Stimulated activated CD4-positive, alpha-beta T cell treated with anti-CD3 and anti-CD28 coated beads, Interleukin-4, amount 100 ng/mL, for 4 hours (primary cell): ENCODE measurements around the gene MPV17L2.
"Not testable (repeated sequence)": the region's sequence is repeated elsewhere in the genome, so short reads cannot be mapped to it uniquely, and the experiment has no call there.

Experiments
- DNase-seq, 2 experiments: peaks; one replicate each; pipeline ENCODE4 v3.0.0-alpha.2; 2020

Gene MPV17L2

DNA sequence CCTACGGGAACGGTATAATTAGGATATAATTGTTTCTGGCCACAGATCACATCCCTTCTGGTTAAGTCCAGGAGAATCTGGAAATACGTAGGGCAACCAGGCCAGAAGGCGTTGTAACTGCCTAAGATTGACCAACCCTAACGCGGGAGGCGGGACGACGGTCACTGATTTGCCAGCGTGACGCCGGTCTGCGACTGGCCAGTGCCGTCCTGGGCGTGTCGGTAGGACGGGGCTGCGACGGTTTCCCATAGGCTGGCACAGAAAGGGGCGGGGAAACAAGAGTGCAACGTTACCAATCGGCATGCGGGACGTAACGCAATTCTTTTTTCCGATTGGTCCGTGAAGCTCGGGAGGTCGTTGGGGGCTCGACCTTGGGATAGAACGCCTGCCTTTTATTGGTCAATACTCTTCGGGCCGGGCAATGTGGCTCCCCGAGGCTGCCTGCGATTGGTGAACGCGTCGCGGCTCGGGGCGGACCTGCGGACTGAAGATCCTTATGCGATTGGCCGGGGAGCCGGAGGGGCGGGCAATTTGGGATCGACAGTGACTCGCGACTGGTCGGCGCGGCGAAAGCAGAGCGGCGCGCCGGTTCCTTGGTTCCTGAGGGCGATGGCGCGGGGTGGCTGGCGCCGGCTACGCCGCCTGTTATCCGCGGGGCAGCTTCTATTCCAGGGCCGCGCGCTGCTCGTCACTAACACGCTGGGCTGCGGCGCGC is at the start of gene MPV17L2:
TSS of gene MPV17L2 (plus strand) at position 546 of the 715 bp plus-strand sequence. CDS start at position 610, 64 bp downstream.
- DNase-seq: peak; percentile 95 to 99

DNA sequence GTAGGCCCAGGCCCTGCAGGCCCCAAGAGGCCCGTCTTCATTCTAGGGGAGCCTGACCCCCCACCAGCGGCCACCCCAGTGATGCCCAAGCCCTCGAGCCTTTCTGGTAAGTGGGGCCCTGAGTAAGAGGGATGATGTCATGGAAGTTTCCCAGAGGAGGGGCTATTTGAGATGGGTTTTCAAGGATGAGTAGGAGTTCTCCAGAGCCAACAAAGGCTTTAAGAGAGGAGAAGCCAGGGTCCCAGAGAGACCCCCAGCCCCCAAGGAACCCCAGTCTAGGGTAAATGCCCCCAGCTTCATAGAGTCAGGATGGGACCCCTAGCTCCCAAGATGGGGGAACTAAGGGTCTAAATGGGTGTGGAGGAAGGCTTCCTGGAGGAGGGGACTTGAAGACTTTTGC is 49.1 kb upstream of the MPV17L2 start:
- DNase-seq: no peak

GRCh38 chr19:18144361-18144760 is 48.7 kb upstream of the MPV17L2 start:
- DNase-seq: no peak

- no peak for DNase-seq
Observed at GRCh38 chr19:18144906-18145305, 48.1 kb upstream of the MPV17L2 start.

- DNase-seq: no peak
Observed at GRCh38 chr19:18145391-18145999, 47.5 kb upstream of the MPV17L2 start.

- no peak for DNase-seq
Observed at GRCh38 chr19:18147396-18147795, 45.6 kb upstream of the MPV17L2 start.

DNA sequence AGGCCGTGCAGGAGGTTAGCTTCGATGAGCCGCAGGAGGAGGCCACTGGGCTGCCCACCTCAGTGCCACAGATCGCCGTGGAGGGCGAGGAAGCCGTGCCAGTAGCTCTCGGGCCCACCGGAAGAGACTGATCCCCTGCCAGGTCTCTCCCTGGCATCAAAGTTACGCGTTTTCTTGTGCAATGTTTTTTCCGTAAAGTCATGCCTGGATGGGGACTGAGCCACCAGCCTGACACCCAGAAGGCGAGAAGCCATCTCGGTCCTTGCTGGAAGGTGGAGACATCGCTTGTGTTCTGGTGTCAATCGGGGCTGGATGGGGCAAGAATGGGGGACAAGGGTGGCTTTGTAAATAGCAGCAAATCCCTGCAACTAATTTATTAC is 43.4 kb upstream of the MPV17L2 start:
- no peak for DNase-seq

DNA sequence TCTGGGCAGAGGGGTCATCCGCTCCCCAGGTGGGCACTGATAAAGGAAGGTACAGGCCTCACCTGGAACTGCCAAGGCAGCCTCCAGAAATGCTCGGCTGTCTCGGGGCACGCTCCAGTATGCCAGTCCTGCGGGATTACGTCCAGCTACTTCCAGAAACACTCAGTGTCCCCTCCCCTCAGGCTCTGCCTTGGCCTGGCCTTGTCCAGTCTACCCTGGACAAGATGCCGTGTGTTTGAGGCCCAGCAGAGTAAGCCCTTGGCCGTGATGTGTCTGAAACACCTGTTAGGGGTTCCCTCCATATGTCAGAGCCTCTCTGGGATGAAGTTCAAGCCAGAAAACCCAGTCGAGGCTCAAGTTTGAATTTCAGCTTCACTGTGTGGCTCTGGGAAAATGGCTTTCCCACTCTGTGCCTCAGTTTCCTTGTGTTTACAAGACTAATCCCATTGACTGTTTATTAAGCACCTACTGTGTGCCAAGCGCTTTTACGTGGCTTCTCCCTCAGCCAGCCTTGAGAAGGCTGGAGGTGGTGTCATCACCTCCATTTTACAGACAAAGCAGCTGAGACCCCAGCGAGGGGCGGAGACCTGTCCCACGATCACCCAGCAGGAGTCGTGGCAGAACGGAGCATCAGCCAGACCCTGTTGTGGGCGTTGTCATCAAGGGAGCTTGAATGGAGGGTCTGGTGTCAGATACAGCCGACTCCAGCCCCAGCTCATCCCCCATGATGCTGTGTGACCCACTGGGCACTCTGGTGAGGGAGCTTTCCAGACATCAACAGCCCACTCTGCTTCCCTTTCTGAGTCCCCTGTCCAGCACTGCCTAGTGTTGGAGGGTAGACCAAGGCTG is 42.0 kb upstream of the MPV17L2 start:
- DNase-seq: no peak

- DNase-seq: peak; percentile 92 to 98
Observed at GRCh38 chr19:18152442-18152816, 40.6 kb upstream of the MPV17L2 start.

- peak; percentile 99 to 100 for DNase-seq
Observed at GRCh38 chr19:18152817-18153555, 40.0 kb upstream of the MPV17L2 start, which contains the start of gene PIK3R2. Gene PIK3R2 (plus strand): TSS chr19:18153163. CDS start chr19:18155880, 2,717 bp downstream.

DNA sequence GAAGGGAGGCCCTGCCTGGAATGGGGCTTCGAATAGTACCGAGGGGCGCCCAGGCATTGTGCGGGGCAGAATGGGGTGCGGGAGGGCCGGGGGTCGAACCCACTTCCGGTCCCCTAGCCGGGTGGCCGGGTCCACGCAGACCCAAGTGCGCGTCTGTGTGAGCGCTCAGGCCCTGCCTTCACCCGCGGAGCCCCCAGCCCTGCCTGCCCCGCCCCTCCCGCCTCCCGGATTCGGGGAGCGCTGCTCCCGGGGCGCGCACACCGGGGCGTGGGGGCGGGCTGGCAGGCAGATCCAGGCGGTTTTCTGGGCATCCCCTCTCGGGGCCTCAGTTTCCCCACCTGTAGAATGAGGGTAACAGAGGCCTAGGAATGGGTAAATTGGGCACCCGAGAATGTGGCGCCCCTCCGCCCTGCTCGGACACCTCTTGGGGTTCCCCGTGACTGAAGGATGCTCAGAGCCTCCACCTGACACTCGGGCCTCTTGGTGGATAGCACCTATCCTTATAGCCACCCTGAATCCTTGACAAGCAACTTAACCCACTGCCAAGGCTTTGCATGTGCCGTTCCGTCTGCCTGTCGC is 39.4 kb upstream of the MPV17L2 start:
- DNase-seq: peak; percentile 13 to 23

DNA sequence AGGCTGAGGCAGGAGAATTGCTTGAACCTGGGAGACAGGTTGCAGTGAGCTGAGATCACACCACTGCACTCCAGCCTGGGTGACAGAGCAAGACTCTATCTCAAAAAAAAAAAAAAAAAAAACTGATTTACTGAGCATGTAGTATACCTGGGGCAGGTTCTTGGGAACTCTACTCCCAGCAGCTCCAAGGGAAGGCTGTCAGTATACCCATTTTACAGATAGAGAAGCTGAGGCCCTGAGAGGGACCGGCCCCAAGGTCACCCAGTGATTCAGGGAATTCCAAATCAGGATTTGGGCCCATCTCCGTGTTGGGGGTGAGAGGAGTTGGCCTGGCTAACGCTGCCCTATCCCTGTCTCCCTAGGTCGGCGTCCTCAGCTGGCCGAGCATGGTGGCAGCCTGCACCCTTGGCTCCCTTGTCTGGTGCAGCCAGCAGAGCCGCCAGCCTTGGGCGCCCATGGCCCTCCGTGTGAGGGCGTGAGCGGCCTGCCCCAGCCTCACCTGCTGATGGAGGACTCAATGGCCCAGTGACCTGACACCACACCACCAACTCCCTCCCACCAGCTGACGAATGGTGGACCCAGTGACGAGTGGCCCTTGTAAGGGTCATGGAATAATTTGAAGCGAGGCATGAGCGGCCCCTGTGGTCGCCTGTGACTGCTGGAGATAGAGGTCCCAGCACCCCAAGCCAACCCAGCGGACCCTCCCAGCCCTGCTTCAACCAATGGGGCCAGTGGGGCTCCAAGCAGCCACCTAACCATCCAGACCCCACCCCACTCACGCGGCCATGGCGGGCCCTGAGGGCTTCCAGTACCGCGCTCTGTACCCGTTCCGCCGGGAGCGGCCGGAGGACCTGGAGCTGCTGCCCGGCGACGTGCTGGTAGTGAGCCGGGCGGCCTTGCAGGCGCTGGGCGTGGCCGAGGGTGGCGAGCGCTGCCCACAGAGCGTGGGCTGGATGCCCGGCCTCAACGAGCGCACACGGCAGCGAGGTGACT is 37.6 kb upstream of the MPV17L2 start:
- DNase-seq: no peak

- DNase-seq: no peak
Observed at GRCh38 chr19:18156268-18156667, 36.8 kb upstream of the MPV17L2 start.

DNA sequence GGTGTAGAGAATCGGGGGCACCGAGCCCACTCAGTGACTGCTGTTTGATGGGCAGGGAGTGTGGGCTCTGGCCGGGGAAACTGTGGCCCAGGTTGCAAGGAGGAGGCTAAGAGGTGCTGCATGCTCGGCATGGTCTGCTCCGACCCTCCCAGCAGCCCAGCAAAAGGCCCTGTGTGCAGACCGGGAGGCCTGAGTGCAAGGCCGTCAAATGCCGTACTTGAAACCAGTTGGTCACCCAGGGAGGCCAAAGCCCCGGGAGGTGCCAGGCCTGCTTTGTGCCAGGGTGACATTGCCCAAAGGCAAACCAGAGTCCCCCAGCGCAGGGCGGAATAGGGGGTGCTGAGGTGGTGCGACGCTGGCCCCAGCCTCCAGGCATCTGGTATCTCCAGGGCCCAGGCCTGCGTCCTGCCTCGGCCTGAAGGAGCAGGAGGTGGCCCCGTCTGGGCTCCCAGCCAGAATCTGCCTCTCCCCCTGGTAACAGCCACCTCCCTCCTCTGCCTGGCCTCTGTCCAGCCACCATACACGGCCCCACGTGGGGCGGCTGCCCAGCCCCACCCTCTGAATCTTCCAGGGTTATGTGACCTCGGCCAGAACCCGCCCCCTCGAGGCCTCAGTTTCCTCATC is 36.1 kb upstream of the MPV17L2 start:
- no peak for DNase-seq

- no peak for DNase-seq
Observed at GRCh38 chr19:18157465-18158063, 35.5 kb upstream of the MPV17L2 start.

- DNase-seq: no peak
Observed at GRCh38 chr19:18158467-18158866, 34.6 kb upstream of the MPV17L2 start.

DNA sequence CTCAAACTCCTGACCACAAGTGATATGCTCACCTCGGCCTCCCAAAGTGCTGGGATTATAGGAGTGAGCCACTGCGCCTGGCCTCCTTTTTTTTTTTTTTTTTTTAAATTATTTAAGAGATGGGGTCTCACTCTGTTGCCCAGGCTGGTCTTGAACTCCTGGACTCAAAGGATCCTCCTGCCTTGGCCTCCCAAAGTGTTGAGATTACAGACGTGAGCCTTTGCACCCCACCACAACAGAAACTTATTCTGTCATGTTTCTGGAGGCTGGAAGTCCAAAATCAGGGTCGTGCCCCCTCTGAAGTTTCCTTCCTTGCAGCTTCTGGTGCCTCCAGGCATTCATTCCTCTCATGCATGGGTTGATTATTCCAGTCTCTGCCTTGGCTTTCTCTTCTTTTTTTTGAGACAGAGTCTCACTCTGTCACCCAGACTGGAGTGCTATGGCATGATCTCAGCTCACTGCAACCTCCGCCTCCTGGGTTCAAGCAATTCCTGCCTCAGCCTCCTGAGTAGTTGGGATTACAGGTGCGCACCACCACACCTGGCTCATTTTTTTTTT is 33.9 kb upstream of the MPV17L2 start:
- DNase-seq: not testable (repeated sequence)

DNA sequence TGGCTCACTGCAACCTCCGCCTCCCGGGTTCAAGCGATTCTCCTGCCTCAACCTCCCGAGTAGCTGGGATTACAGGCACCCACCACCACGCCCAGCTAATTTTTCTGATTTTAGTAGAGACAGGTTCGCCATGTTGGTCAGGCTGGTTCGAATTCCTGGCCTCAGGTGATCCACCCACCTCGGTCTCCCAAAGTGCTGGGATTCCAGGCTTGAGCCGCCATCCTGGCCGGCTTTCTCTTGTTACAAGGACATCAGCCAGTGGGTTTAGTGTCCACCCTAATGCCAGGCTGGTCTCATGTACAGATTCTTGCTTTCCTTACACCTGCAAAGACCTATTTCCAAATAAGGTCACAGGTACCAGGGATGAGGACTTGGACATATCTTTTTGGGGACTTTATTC is 33.2 kb upstream of the MPV17L2 start:
- no peak for DNase-seq

DNA sequence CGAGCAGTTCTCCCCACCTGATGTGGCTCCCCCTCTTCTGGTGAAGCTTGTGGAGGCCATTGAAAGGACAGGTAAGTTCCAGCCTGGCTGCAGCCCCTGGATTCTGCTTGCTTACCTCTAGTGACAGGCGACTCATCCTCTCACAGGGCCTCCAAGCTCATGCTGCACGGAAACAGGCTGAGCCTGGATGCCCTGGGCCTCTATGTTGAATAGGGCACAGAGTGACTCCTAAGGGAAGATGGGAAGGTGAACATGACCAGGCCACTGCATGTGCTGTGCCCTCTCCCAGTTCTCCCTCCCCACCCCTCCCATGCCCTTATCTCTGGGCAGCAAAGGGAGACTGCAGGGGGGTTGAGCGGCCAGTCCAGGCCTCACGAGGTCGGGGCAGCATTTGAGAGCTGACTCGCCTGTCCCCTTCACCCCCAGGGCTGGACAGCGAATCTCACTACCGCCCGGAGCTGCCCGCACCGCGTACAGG is 32.5 kb upstream of the MPV17L2 start:
- DNase-seq: no peak
